ENCODE data around the gene ENTREP1. TPM values are rescaled to one million over a fixed set of nuclear protein-coding genes. Genes with fewer than 3 reads are reported as not detected.

ENTREP1 gene
- total RNA-seq, 2 experiments from 2014 or later: 0.08 to 0.14 TPM

GRCh38 chr9:69391946-69392345, 66.9 kb downstream of the ENTREP1 start:
- no peak overlapping the region for H3K27ac ChIP-seq (ENCODE audit: low read depth in 1 of 2, low read length in 2 of 2)
- ChIA-PET CTCF (no interaction called here), POLR2A (no interaction called here)
- H3K27me3 Mint-ChIP-seq: peaks cover 33% of the 10 kb centered on the region
- peaks cover 0 to 2% of the 10 kb centered on the region in 2 experiments for H3K27me3 ChIP-seq (ENCODE audit: control insufficient read depth in 1 of 2, insufficient read depth in 2 of 2, low read length in 2 of 2)
- no peak overlapping the region for H3K4me3 ChIP-seq (ENCODE audit: low read length)
- ATAC-seq (ENCODE audit: poor library complexity) (no peak), DNase-seq (no peak)
- H3K9me3 ChIP-seq (ENCODE audit: control insufficient read depth in 1 of 2, insufficient read depth in 1 of 2, low read length in 2 of 2): peaks cover 0 to 3% of the 10 kb centered on the region in 2 experiments
- H3K27ac Mint-ChIP-seq: no peak overlapping the region
- intact Hi-C loops (cut with DNase I, micrococcal nuclease): no loop called here
- H3K4me3 Mint-ChIP-seq: no peak overlapping the region
- H3K9me3 Mint-ChIP-seq: no peaks in the 10 kb centered on the region
- H3K4me1 ChIP-seq (ENCODE audit: insufficient read depth, low read length): no peaks in the 10 kb centered on the region
- no peak for TF ChIP-seq CTCF (IDR thresholded peaks at IDR 0.05)
- no peaks in the 10 kb centered on the region for H3K36me3 Mint-ChIP-seq (ENCODE audit: low read depth)
- no peaks in the 10 kb centered on the region for H3K36me3 ChIP-seq (ENCODE audit: insufficient read depth, low read length)
- H3K4me1 Mint-ChIP-seq (ENCODE audit: low read depth): no peaks in the 10 kb centered on the region

- H3K9me3 Mint-ChIP-seq: no peaks in the 10 kb centered on the region
- ChIA-PET CTCF (no interaction called here), POLR2A (no interaction called here)
- Histone ChIP-seq H3K9me3 (ENCODE audit: control insufficient read depth in 1 of 2, insufficient read depth in 1 of 2, low read length in 2 of 2) (peaks cover 0 to 3% of the 10 kb centered on the region in 2 experiments), H3K27ac (ENCODE audit: low read depth in 1 of 2, low read length in 2 of 2) (no peak overlapping the region), H3K4me1 (ENCODE audit: insufficient read depth, low read length) (no peaks in the 10 kb centered on the region), H3K27me3 (ENCODE audit: control insufficient read depth in 1 of 2, insufficient read depth in 2 of 2, low read length in 2 of 2) (peaks cover 0 to 2% of the 10 kb centered on the region in 2 experiments), H3K4me3 (ENCODE audit: low read length) (no peak overlapping the region), H3K36me3 (ENCODE audit: insufficient read depth, low read length) (no peaks in the 10 kb centered on the region)
- H3K4me1 Mint-ChIP-seq (ENCODE audit: low read depth): no peaks in the 10 kb centered on the region
- peaks cover 26% of the 10 kb centered on the region for H3K27me3 Mint-ChIP-seq
- H3K36me3 Mint-ChIP-seq (ENCODE audit: low read depth): no peaks in the 10 kb centered on the region
- no peak for TF ChIP-seq CTCF (IDR thresholded peaks at IDR 0.05)
- ATAC-seq (ENCODE audit: poor library complexity) (no peak), DNase-seq (no peak)
- intact Hi-C loops (cut with DNase I, micrococcal nuclease): no loop called here
- H3K4me3 Mint-ChIP-seq: no peak overlapping the region
- no peak overlapping the region for H3K27ac Mint-ChIP-seq
Measured at GRCh38 chr9:69392826-69393225, 67.8 kb downstream of the ENTREP1 start.

GRCh38 chr9:69393425-69393824, 68.4 kb downstream of the ENTREP1 start:
- no peaks in the 10 kb centered on the region for H3K9me3 Mint-ChIP-seq
- CTCF ChIA-PET: no interaction called here
- ATAC-seq (ENCODE audit: poor library complexity) (no peak), DNase-seq (no peak)
- no peaks in the 10 kb centered on the region for H3K4me1 ChIP-seq (ENCODE audit: insufficient read depth, low read length)
- H3K36me3 ChIP-seq (ENCODE audit: insufficient read depth, low read length): no peaks in the 10 kb centered on the region
- no peaks in the 10 kb centered on the region for H3K36me3 Mint-ChIP-seq (ENCODE audit: low read depth)
- H3K27ac ChIP-seq (ENCODE audit: low read depth in 1 of 2, low read length in 2 of 2): no peak overlapping the region
- TF ChIP-seq CTCF (IDR thresholded peaks at IDR 0.05): no peak
- intact Hi-C loops (cut with DNase I, micrococcal nuclease): no loop called here
- peaks cover 0 to 2% of the 10 kb centered on the region in 2 experiments for H3K27me3 ChIP-seq (ENCODE audit: control insufficient read depth in 1 of 2, insufficient read depth in 2 of 2, low read length in 2 of 2)
- H3K27ac Mint-ChIP-seq: no peak overlapping the region
- H3K4me3 Mint-ChIP-seq: no peak overlapping the region
- no peak overlapping the region for H3K4me3 ChIP-seq (ENCODE audit: low read length)
- POLR2A ChIA-PET: no interaction called here
- H3K27me3 Mint-ChIP-seq: peaks cover 26% of the 10 kb centered on the region
- H3K9me3 ChIP-seq (ENCODE audit: control insufficient read depth in 1 of 2, insufficient read depth in 1 of 2, low read length in 2 of 2): peaks cover 0 to 3% of the 10 kb centered on the region in 2 experiments
- no peaks in the 10 kb centered on the region for H3K4me1 Mint-ChIP-seq (ENCODE audit: low read depth)

Data from CD4-positive, alpha-beta T cell (primary cell).